CD14-positive monocyte (primary cell): Measurements from ENCODE around the gene IDS. TPM values are rescaled to one million over a fixed set of nuclear protein-coding genes. Genes with fewer than 3 reads are reported as not detected.

Experiments used
- DNase-seq, 3 donors: peaks; one replicate each; pipeline ENCODE4 v3.0.0-alpha.2; 2011 to 2022
- H2AFZ ChIP-seq: 2 replicates; pipeline ENCODE4 v1.6.0; 2012; ENCODE audit warnings: mild to moderate bottlenecking, low read depth, low read length, inconsistent platforms; ENCODE audit not compliant: insufficient read depth, poor library complexity, severe bottlenecking
- H3K27ac ChIP-seq, 2 donors: 1 replicate in 1 of 2; 2 replicates in 1 of 2; pipeline ENCODE4 v1.5.1; 2012 to 2013; ENCODE audit warnings: low read length in 2 of 2, control low read depth in 1 of 2, inconsistent platforms in 1 of 2, low read depth in 1 of 2, mild to moderate bottlenecking in 1 of 2
- H3K27me3 ChIP-seq, 2 donors: one replicate each; pipeline versions ENCODE4 v1.6.0 to v1.6.1; 2011 to 2013; ENCODE audit warnings: low read length in 2 of 2; ENCODE audit not compliant: control insufficient read depth in 2 of 2, insufficient read depth in 2 of 2
- H3K36me3 ChIP-seq, 2 donors: replicated peaks in 1 of 2; 1 replicate in 1 of 2; 2 replicates in 1 of 2; pipeline versions ENCODE4 v1.5.1 to v1.6.1; 2012 to 2013; ENCODE audit warnings: low read length in 2 of 2, control low read depth in 1 of 2, inconsistent platforms in 1 of 2, mild to moderate bottlenecking in 1 of 2; ENCODE audit not compliant: insufficient read depth in 2 of 2, control insufficient read depth in 1 of 2
- H3K4me1 ChIP-seq, 2 donors: 1 replicate in 1 of 2; 2 replicates in 1 of 2; pipeline versions ENCODE4 v1.5.1 to v1.6.1; 2012 to 2013; ENCODE audit warnings: low read length in 2 of 2, control low read depth in 1 of 2, inconsistent platforms in 1 of 2, mild to moderate bottlenecking in 1 of 2, moderate library complexity in 1 of 2; ENCODE audit not compliant: insufficient read depth in 2 of 2, control insufficient read depth in 1 of 2
- H3K4me2 ChIP-seq: replicated peaks from 2 replicates; pipeline ENCODE3; 2012; ENCODE audit warnings: low read length, moderate library complexity, mild to moderate bottlenecking; ENCODE audit not compliant: poor library complexity, severe bottlenecking; ENCODE audit errors: extremely low read depth
- H3K4me3 ChIP-seq, 3 experiments: fragments of 200-600 bp in 1 of 3; sonication (generic) in 1 of 3; replicated peaks in 1 of 3; 1 replicate in 2 of 3; 2 replicates in 1 of 3; pipeline ENCODE4 v1.5.1; 2011 to 2013; ENCODE audit warnings: low read length in 3 of 3, mild to moderate bottlenecking in 3 of 3, control low read depth in 2 of 3, low read depth in 2 of 3, inconsistent platforms in 1 of 3, moderate library complexity in 1 of 3
- H3K79me2 ChIP-seq: 2 replicates; pipeline ENCODE4 v1.6.0; 2012; ENCODE audit warnings: mild to moderate bottlenecking, control low read depth, inconsistent platforms, low read length, moderate library complexity; ENCODE audit not compliant: insufficient read depth
- H3K9ac ChIP-seq: 2 replicates; pipeline ENCODE4 v1.6.0; 2017; ENCODE audit warnings: low read length, mild to moderate bottlenecking; ENCODE audit not compliant: insufficient read depth, poor library complexity, severe bottlenecking
- H3K9me3 ChIP-seq, 2 donors: replicated peaks in 1 of 2; 1 replicate in 1 of 2; 2 replicates in 1 of 2; pipeline versions ENCODE4 v1.5.1 to v1.6.1; 2012 to 2013; ENCODE audit warnings: low read length in 2 of 2, control low read depth in 1 of 2; ENCODE audit not compliant: control insufficient read depth in 1 of 2, insufficient read depth in 1 of 2
- H4K20me1 ChIP-seq: 2 replicates; pipeline ENCODE4 v1.6.0; 2012; ENCODE audit warnings: mild to moderate bottlenecking, low read length, control low read depth, moderate library complexity; ENCODE audit not compliant: insufficient read depth
- H3K27ac Mint-ChIP-seq, 7 donors: one replicate each; pipeline ENCODE4 v1.8.0; 2020; ENCODE audit warnings: mild to moderate bottlenecking in 7 of 7, mixed read lengths in 7 of 7, moderate library complexity in 6 of 7, inconsistent platforms in 2 of 7
- H3K27me3 Mint-ChIP-seq, 3 donors: one replicate each; pipeline ENCODE4 v1.8.0; 2021 to 2022; ENCODE audit warnings: low read depth in 3 of 3, mild to moderate bottlenecking in 3 of 3, mixed read lengths in 3 of 3, moderate library complexity in 3 of 3, inconsistent platforms in 1 of 3
- H3K36me3 Mint-ChIP-seq, 2 donors: one replicate each; pipeline ENCODE4 v1.8.0; 2020; ENCODE audit warnings: mixed read lengths in 2 of 2, inconsistent platforms in 1 of 2, mild to moderate bottlenecking in 1 of 2
- H3K4me1 Mint-ChIP-seq: one replicate; pipeline ENCODE4 v1.8.0; 2020; ENCODE audit warnings: mild to moderate bottlenecking, mixed read lengths
- H3K4me3 Mint-ChIP-seq, 2 donors: one replicate each; pipeline ENCODE4 v1.8.0; 2020; ENCODE audit warnings: mild to moderate bottlenecking in 2 of 2, mixed read lengths in 2 of 2, moderate library complexity in 1 of 2
- H3K9me3 Mint-ChIP-seq, 7 donors: one replicate each; pipeline ENCODE4 v1.8.0; 2020 to 2022; ENCODE audit warnings: mixed read lengths in 7 of 7, mild to moderate bottlenecking in 6 of 7, moderate library complexity in 6 of 7, inconsistent platforms in 2 of 7
- WGBS: methylation state at CpG from one replicate; pipeline ENCODE4 v1.1.5; 2013; ENCODE audit warnings: missing lambda C conversion rate; ENCODE audit not compliant: insufficient coverage; 5-methylcytosine and 5-hydroxymethylcytosine counted together
- intact Hi-C, 2 donors: fragments of 100-400 bp; cut with micrococcal nuclease; formaldehyde crosslinking; loops; one replicate each; pipeline versions ENCODE4 v1.15.0 to v1.15.1; 2023
- polyA plus RNA-seq, 3 donors: library from polyadenylated mRNA; depleted of rRNA in 1 of 3; unstranded in 2 of 3; stranded (reverse) in 1 of 3; fragments of 300-500 nt in 2 of 3; fragments of >200 nt in 1 of 3; fragmentation: Illumina TruSeq in 2 of 3; gene quantifications; 1 replicate in 2 of 3; 2 replicates in 1 of 3; pipeline ENCODE4 v1.2.3, GENCODE V29; 2012 to 2021
- TF ChIP-seq, protein P1 (sequence below): fragments of 200-600 bp; IDR thresholded peaks from one replicate; pipeline ENCODE4 v1.8.0; 2022; ENCODE audit warnings: antibody characterized with exemption, mild to moderate bottlenecking

Gene IDS
- polyA plus RNA-seq, 3 donors: 79.5 to 113 (median 94.3) TPM

- no peak overlapping the region for H3K4me2 ChIP-seq
- H4K20me1 ChIP-seq: no peaks in the 10 kb centered on the region
- H3K4me1 ChIP-seq: no peaks in the 10 kb centered on the region
- H3K27me3 ChIP-seq: no peaks in the 10 kb centered on the region
- no peak overlapping the region for H3K4me3 Mint-ChIP-seq
- no peaks in the 10 kb centered on the region for H3K36me3 Mint-ChIP-seq
- no peak for DNase-seq
- no peaks in the 10 kb centered on the region for H3K9me3 ChIP-seq
- H3K79me2 ChIP-seq: no peaks in the 10 kb centered on the region
- TF ChIP-seq, protein P1, sequence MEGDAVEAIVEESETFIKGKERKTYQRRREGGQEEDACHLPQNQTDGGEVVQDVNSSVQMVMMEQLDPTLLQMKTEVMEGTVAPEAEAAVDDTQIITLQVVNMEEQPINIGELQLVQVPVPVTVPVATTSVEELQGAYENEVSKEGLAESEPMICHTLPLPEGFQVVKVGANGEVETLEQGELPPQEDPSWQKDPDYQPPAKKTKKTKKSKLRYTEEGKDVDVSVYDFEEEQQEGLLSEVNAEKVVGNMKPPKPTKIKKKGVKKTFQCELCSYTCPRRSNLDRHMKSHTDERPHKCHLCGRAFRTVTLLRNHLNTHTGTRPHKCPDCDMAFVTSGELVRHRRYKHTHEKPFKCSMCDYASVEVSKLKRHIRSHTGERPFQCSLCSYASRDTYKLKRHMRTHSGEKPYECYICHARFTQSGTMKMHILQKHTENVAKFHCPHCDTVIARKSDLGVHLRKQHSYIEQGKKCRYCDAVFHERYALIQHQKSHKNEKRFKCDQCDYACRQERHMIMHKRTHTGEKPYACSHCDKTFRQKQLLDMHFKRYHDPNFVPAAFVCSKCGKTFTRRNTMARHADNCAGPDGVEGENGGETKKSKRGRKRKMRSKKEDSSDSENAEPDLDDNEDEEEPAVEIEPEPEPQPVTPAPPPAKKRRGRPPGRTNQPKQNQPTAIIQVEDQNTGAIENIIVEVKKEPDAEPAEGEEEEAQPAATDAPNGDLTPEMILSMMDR: no peak
- H3K4me3 ChIP-seq: no peak overlapping the region
- H3K27ac Mint-ChIP-seq: peak overlapping the region in 1 of 7 donors; percentile 21
- H3K4me1 Mint-ChIP-seq: no peaks in the 10 kb centered on the region
- H3K9ac ChIP-seq: no peak overlapping the region
- intact Hi-C loops: no loop called here
- no peak overlapping the region for H3K27ac ChIP-seq
- no peak overlapping the region for H2AFZ ChIP-seq
- H3K9me3 Mint-ChIP-seq: no peaks in the 10 kb centered on the region
- no peaks in the 10 kb centered on the region for H3K36me3 ChIP-seq
- WGBS: 0% methylated on average over 1 of the region's 9 CpGs
- peaks cover 0 to 2% (median 1%) of the 10 kb centered on the region in 3 donors for H3K27me3 Mint-ChIP-seq
Measured at GRCh38 chrX:149456476-149457245, 48.4 kb downstream of the IDS start.

DNA sequence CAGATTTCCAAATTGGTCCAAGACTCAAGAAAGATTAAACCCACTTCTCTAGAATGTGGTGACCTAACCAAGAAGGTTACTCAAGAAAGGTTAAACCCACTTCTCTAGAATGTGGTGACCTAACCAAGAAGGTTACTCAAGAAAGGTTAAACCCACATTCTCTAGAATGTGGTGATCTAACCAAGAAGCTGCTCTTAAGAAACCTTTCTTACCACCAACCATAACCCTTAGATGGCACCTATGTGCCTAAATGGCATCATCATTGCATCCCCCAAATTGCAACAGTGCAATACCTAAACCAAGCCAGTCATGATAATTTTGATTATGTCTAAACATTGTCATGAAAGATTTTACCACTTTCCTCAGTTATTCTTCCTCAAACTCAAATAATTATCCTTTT lies 49.2 kb downstream of the IDS start:
- Histone ChIP-seq H3K36me3 (no peaks in the 10 kb centered on the region), H3K4me3 (no peak overlapping the region), H3K9me3 (no peaks in the 10 kb centered on the region), H2AFZ (no peak overlapping the region), H3K79me2 (no peaks in the 10 kb centered on the region), H3K4me1 (no peaks in the 10 kb centered on the region), H3K27ac (no peak overlapping the region), H3K9ac (no peak overlapping the region), H3K4me2 (no peak overlapping the region), H3K27me3 (no peaks in the 10 kb centered on the region), H4K20me1 (no peaks in the 10 kb centered on the region)
- Mint-ChIP-seq H3K4me1 (no peaks in the 10 kb centered on the region), H3K9me3 (no peaks in the 10 kb centered on the region), H3K27me3 (peaks cover 0 to 2% (median 0%) of the 10 kb centered on the region in 3 donors), H3K4me3 (no peak overlapping the region), H3K27ac (no peak overlapping the region), H3K36me3 (no peaks in the 10 kb centered on the region)
- no peak for DNase-seq
- TF ChIP-seq, protein P1: no peak
- intact Hi-C loops: no loop called here
